GM18907 (cell line): ENCODE measurements around the gene GALNT5.

Source experiments
- ATAC-seq: cut with Tn5 transposase; IDR thresholded peaks from one replicate; pipeline ENCODE4 v1.9.1; 2021; ENCODE audit warnings: mild to moderate bottlenecking, moderate library complexity; ENCODE audit not compliant: unreplicated experiment

Gene GALNT5

DNA sequence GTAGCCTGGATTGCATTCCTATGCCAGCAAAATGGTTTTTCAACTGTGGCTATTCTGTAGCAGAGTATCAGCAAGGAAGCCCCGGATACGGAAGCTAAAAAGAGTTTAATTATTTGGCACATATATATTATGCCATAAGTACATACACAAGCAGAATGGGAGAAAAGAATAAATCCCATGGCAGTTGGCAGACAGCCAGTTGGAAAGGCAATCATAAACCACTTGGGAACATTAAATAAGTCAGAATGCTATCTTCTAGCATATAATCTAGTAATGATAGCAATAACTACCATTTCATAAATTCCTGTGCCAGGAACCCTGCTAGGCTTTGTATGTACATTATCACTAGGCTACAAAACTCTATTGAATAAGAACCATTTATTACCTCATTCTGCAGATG lies 26.0 kb downstream of the GALNT5 start:
- ATAC-seq, result no peak

DNA sequence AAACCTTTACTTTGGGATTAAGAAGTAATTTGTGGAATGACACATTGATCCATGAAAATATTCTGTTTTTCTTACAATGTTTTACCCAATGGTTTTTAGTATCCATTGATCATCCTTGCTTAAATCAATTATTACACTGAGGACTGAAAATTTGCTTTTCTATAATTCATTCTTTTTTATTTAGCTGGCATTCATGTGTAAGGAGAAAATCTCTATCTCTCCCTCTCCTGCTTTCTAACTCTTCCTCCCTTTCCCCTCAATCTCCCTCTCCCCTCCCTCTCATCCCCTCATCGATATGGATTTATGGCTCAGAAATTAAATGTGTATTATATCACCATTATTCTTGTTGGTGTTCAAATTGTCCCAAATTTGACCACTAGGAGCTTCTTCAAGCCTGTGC lies 29.7 kb downstream of the GALNT5 start:
- no peak for ATAC-seq

DNA sequence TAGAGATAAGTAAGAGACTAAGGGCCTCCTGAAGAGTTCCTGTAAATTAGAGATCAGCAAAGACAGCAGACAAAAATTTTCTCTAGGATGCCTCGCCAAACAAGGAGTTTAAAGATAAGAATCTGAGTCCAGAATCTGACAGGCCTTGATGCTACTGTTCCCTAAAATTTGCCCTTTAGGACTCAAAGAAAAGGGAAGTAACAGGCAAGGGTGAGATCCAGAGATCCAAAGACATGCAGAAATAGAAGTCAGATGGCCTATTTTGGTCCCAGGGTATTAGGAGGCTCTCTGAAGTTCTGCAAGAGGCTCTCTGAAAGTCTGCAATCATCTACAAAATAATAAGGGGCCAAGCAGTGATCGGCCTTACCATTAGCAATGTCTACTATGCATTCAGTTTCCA lies 33.0 kb downstream of the GALNT5 start:
- ATAC-seq, result no peak

DNA sequence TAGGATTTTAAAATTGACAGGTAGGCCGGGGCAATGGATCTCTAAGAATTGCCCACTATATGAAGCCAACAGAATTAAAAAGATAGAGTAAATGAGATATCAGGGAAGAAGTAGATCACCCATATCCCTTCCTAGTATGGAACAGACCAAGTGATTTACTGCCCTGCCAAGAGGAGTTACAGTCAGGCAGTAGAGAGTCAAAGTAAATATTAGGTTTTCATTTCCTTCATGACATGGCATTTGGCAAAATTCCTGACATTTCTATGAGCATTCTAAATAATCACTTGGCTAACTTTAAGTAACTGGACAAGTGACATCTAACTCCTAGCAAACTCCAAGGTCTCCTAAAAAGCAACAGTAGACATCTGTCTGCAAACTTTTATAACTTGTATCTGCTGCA lies 33.5 kb downstream of the GALNT5 start:
- no peak for ATAC-seq

DNA sequence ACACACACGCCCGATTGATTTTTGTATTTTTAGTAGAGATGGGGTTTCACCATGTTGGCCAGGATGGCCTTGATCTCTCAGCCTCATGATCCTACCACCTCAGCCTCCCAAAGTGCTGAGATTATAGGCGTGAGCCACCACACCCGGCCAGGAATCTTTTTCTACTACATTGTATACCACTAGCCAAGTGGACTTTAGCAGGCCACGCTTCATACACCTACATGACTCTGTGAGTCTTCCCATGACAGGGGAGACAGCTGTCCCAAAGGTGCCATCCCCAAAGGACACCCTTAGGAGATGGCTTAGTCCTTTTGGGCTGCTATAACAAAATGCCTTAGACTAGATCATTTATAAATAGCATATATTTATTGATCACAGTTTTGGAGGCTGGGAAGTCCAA lies 35.3 kb downstream of the GALNT5 start:
- ATAC-seq, result no peak

DNA sequence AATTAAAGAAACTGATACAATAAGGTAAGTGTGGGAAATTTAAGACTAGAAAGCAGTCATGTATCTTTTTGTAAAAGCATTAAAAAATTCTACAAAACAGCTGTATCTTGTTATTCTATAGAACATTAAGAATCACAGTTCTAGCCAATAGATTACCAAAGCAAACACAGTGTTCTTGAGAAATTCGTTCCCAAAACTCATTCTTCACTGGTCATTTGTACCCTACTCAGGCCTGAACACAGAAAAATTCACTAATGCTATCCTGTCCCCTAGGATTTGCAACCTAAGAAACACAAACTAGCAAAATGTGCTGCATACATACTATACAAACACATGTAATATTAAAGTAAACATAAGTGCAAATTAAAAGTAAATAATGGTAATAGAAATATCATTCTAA lies 39.0 kb downstream of the GALNT5 start:
- no peak for ATAC-seq

DNA sequence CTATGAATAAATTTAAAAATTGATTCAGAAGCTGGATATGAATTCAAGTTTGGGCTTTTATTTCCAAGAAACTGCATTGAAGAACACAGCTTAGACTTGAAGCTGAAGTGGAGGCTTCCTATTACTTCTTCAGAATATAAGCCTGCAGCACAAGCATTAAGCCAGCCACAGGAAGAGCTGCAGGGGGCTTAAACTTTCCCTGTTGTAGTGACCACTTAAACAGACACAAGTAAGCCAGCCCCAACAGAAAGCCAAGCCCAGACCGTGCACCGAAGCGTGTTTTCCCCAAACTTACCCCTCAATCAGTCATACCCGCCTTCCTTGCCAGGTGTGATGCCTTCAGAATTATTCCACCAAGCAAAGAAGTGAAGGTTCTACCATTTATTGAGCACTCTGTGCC lies 39.5 kb downstream of the GALNT5 start:
- no peak for ATAC-seq

DNA sequence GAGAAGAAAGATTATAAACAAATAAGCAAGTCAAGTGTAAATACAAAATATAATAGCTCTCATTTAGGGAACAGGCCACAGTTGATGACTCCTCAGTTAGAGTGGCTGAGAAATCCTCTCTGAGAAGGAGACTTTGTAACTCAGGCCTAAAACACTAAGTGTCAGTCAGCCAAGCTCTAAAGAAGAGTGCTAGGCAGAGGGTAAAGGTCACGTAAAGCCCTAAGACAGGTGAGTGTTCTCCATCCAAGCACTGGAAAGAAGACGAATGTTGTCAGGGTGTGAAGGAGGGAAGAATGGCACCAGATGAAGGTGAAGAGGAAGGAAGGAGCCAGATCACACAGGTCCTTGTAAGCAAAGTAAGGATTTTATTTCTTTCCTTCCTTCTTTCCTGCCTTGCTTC lies 43.8 kb downstream of the GALNT5 start:
- no peak for ATAC-seq

DNA sequence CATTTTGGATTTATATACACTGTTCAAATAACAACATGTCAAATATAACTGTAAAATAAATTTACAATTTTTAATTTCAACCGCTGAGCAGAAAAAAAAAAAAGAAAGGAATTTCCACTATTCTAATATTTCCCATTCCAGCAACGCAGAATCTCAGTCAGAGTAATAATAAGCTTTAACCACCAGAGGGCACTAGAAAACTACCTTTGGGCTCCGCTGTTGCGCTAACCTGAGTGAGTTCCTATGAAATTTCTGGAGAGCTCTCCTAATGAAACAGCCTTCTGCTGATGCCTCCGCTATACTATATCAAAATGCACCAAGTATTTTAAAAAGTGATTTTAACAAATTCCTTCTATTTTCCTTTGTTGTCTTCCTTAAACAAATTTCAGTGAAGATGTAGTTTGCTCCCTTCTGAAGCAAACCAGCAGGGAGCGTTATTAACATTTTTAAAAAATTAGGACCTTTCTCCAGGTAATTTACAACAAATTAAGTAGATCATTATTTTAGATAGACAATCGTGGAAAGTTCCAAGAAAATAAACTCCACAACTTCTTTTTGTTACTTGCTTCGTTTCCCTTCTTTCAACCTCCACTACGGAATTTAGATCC lies 45.1 kb downstream of the GALNT5 start:
- ATAC-seq, result peak; percentile 79

DNA sequence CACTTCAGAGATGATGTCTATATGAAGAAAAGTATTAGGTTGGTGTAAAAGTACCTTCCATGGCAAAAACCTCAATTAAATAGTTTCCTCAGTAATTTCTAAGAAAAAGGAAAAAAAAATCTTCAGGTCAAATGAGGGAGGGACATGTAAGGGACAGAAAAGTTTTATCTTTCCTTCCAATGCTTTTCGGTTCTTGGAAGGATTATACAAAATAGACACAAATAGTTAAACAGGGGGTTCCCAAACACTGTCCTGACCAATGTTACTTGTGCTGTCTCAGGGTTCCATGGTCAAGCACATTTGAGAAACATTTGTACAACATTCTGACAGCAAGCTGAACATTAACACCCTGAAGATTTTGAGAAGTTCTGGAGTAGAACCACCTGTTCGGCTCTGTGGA lies 46.1 kb downstream of the GALNT5 start:
- no peak for ATAC-seq

DNA sequence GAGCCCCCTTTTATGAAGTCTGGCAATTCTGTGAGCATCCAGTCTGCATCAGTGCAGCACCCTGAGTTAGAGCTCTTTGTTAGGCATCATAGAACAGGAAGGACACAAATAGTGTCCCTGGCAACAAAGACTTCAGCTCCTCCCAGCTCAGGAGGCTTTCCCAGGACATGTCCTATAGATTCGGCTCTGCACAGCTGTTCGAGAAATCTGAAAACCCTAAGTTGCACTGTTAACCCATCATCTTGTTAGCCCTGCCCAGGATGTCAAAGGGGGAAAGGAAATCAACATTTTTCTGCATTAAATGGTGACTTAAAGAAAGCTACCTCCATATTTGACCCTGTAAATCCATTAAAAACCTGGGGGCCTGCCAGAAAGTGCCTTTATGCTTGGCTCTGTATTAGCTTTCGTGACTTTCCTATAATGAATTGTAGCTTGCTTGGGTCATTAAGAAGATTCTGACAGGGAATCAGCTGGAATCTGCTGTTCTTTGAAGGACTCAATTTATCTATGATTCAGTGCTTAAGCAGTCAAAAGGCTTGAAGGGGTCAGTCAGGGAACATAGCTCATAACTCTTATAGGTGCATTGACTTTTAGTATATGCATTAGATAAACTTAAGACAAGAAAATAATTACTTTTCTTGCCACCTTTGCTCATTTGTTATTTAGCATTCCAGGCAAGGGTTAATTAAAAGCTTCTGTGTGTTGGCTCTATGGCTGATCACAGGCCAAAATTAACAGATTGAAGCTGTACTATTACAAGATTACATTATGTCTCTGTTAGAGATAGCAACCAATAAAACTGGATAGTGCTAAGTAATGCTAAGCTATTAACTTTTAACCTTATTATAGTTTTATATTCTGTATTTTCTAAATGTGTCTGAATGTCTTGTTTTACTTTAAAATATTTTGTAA lies 47.6 kb downstream of the GALNT5 start:
- ATAC-seq, result no peak

DNA sequence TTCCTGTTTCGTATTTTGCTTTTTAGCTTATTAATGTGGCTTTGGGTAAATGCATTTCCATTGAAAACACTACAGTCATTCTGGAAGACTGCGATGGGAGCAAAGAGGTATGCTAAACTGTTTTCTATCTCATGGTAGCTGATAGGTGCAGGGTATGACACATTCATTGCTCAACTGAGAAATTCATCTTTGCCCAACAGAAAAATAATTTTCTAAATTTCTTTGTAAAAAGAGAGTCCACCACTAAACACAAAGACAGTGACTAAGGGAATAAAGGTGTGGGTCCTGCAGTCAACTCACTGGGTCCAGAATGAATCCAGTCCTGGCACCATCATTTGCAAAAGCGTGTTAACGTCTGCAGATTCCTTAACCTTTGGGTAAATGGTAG lies 48.2 kb downstream of the GALNT5 start:
- ATAC-seq, result no peak

DNA sequence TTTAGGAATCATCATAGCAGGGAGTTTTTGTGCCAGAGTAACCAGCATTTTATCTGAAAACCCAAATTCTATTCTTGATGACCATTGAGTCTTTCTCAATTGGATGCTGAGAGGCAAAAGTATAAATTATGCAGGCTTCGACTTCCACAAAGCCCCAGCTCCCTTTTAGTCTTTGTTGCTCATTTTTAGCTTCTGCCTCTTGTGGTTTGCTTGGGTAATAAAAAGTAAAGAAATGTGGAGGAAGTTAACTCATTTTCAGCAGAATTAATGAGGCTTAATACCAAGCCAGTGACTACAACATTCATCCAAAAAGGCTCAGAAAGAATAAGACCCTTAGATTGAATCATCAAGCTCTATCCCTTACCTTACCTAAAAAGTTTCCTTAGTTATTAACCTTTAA lies 49.5 kb downstream of the GALNT5 start:
- no peak for ATAC-seq

DNA sequence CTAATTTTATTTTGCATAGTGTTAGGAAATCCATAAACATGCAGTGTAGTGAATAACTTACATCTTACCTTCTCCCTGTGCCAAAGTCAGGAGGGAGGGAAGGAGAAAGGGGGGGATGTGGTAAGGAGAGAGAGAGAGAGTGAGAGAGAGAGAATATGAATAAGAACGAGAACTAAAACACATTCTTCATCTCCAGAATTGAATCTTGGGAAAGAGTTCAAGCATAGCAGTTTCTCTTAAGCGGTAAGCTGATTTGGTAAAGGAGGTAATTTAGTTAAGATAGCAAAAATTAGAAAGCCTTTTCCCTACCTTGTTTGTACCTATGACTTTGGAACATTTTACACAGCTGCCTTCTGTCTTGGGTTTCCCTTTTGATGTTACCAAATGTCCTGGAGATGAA lies 52.4 kb downstream of the GALNT5 start:
- no peak for ATAC-seq

DNA sequence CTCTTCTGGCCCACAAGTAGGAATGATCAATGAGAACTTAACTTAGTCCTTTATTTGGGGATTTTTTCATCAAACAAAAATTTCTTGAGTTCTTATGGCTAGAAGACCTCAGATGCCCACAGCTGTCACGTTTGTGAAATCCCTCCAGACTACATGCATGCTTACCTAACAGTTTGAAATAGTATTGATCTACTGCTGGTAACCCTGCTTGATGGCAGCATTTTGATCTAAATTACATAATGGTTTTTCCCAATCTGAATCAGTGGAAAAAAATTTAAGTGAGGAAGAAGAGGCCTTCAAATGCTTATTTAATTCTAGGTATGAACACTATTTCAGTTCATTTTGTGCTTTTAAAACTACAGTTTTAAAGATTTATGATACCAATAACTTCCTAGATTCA lies 54.2 kb downstream of the GALNT5 start:
- no peak for ATAC-seq

DNA sequence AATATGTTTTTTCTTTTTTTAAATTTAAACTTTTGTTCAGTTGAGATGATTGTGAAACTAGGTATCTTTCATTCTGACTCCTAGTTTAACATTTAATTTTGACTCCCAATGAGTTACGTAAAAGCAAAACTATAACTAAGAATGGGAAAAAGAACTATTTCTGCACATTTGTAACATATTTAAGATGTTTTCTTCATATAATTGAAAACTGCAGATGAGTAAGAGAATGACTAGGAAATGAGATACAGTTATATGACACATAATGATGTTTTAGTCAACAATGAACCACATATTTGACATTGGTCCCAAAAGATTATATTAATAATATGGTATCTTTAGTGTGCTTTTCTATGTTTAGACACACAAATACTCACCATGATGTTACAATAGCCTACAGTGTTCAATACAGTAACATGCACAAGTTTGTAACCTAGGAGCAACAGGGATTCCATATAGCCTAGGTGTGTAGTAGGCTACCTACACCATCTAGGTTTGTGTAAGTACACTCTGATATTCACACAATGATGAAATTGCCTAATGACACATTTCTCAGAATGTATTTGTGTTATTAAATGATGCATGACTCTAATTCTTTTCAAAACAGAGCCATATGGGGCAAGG lies 55.5 kb downstream of the GALNT5 start:
- ATAC-seq, result peak; percentile 75

DNA sequence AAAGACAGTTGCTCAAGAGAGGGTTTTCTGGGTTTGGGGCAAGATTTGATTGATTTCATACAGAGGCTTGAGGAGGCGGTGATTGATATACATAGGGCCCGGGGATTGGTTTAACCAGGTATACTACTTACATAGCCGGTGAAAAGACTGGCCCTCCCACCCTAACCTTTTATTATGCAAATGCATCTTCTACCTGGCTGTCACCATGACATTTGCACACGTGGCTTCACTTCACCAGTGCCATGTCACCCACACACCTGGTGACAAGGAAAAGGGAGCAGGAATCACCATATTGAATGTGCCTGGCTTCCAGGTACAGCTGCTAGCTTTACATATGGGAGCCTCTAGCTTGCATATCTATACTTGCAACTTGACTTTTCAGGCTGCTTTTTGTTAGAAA lies 58.4 kb downstream of the GALNT5 start:
- ATAC-seq, result no peak

DNA sequence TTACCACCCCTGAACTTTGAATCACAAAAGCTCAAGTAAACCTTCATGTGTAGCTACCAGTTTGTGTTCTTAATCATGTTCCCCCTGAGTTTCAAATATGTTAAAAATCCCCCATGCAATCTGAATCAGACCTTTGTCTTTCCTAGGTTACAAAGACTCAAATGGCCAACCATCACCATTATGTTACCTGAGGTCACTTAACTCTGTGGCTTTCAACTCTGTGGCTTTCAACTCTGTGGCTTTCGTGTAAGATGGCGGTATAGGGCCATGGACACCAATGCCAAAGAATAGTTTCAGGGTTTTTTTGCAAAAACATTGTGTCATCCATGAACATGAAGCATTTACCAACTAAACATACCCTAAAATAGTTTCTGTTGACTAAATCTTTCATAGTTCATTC lies 61.4 kb downstream of the GALNT5 start:
- ATAC-seq, result no peak

DNA sequence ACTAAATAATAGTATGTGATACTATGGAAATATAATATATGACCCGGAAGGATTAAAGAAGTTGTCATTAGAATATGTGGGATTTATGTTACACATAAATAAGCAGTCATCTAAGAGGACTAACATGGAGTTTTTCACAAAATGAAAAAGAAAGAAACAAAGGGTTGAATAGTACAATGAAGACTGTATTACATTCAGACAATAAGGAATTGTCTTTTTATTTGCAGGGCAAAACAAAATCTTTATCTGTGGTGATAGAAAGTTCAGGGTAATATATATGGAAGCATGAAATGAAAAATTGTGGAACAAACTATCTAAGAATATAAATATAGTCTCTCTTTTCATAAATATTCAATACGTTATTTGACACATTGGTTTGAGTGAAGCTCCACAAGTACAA lies 62.3 kb downstream of the GALNT5 start:
- no peak for ATAC-seq

DNA sequence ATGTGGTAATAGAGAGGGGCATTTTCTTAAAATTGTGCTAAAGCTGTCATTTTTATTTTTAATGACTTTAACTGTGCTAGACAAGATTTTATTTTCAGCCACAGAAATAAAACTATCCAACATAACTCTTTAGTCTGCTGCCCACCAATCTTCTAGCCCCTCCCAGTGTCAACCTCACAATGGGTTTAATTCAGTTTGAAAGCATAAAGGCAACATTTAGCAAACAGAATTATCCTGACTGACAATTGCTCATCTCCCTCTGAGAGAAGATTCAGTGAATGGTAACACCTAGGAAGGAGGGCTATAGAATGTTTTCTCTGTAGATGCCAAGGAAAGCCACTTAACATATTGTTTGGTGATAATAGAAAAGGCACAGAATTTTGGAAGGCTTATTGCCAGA lies 62.9 kb downstream of the GALNT5 start:
- ATAC-seq, result no peak

DNA sequence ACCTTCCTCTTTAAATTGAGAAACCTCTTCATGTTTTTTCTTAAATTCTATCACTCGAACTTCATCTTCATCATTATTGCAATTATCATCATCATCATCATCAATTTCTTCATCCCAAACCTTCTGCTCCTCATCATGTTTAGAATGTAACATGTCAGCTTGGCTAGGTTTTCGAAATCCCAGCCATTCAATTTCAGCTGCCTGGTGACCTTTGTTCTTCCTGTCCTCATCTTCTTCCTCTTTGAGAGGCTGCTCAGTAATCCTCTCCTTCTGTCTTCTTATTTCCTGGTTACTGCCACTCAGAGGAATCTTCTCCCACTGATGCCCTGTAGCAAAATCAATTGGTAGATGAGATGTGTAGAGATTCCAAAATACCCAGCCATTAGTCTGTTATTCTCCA lies 64.0 kb downstream of the GALNT5 start:
- no peak for ATAC-seq

DNA sequence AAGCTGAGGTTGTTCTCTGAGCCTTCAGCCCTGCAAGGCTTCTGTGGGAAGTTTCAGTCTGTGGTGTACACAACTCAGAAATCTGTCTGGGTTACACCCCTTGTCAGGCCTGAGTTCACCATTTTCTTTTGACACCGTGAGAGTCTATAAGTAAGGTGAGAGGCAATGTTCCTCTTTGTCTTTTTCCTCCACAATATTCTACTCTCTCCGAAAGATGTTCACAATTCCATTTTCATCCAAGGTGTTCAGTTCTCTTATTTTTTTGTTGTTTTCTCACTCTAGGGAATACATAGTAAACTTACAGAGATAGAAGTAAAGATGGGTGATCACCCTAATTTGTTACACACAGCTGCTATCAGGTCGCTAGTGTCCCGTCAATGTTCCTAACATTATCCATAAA lies 64.9 kb downstream of the GALNT5 start:
- ATAC-seq, result no peak
